Adrenal gland (tissue), 19 donors: ENCODE data around the gene PPFIA4. TPM values are rescaled to one million over a fixed set of nuclear protein-coding genes. Genes with fewer than 3 reads are reported as not detected.
A peak's percentile ranks its signal among the peaks of the same experiment; 100 is the strongest.

Experiments
- DNase-seq, 7 donors: peaks; one replicate each; pipeline ENCODE4 v3.0.0-alpha.2; 2019 to 2020
- H3K27ac ChIP-seq, 5 donors: fragments of 200-600 bp; sonication (generic) in 4 of 5; 1 replicate in 3 of 5; 2 replicates in 2 of 5; pipeline versions ENCODE4 v1.5.1 to v1.8.0; 2016 to 2020; ENCODE audit warnings: mild to moderate bottlenecking in 1 of 5
- H3K27me3 ChIP-seq: fragments of 200-600 bp; 2 replicates; pipeline ENCODE4 v1.8.0; 2021
- H3K36me3 ChIP-seq, 2 donors: fragments of 200-600 bp; replicated peaks in 1 of 2; 1 replicate in 1 of 2; 2 replicates in 1 of 2; pipeline versions ENCODE4 v1.5.1 to v1.8.0; 2018 to 2022
- H3K4me1 ChIP-seq, 2 donors: fragments of 200-600 bp; replicated peaks in 1 of 2; 1 replicate in 1 of 2; 2 replicates in 1 of 2; pipeline versions ENCODE4 v1.5.1 to v1.8.0; 2018 to 2021
- H3K4me3 ChIP-seq, 4 donors: fragments of 200-600 bp; sonication (generic) in 3 of 4; one replicate each; pipeline ENCODE4 v1.5.1; 2016 to 2018
- H3K9me3 ChIP-seq, 3 donors: fragments of 200-600 bp; sonication (generic) in 1 of 3; replicated peaks in 1 of 3; 1 replicate in 2 of 3; 2 replicates in 1 of 3; pipeline versions ENCODE4 v1.5.1 to v1.8.0; 2016 to 2021
- CTCF ChIP-seq, 6 experiments: fragments of 450-650 bp in 4 of 6; fragments of 200-600 bp in 2 of 6; sonication (generic) in 1 of 6; IDR thresholded peaks; 1 replicate in 5 of 6; 2 replicates in 1 of 6; pipeline versions ENCODE4 v1.5.1 to v1.8.0; 2016 to 2021; ENCODE audit warnings: antibody characterized with exemption in 6 of 6, mild to moderate bottlenecking in 2 of 6, moderate library complexity in 1 of 6
- POLR2A ChIP-seq, 2 donors: fragments of 450-650 bp; IDR thresholded peaks; one replicate each; pipeline ENCODE4 v1.6.1; 2017; ENCODE audit warnings: antibody characterized with exemption in 2 of 2, mild to moderate bottlenecking in 2 of 2, moderate library complexity in 1 of 2
- WGBS, 4 donors: extraction: QIAGEN DNeasy Blood & Tissue Kit in 2 of 4; methylation state at CpG; one replicate each; pipeline versions ENCODE4 v1.1.5 to v1.1.7; 2013 to 2017; 5-methylcytosine and 5-hydroxymethylcytosine counted together
- intact Hi-C, 2 donors: fragments of 100-400 bp; cut with DNase I; formaldehyde crosslinking; loops; one replicate each; pipeline versions ENCODE4 v1.14.1 to v1.15.0; 2022 to 2023
- long read RNA-seq, 10 donors: library from polyadenylated mRNA in 3 of 10; unstranded in 2 of 10; stranded (forward) in 1 of 10; transcript quantifications; one replicate each; pipeline ENCODE4 v2.0.0 and lab custom pipeline, GENCODE V29; 2021 to 2026
- polyA plus RNA-seq, 3 donors: library from polyadenylated mRNA; stranded (reverse); fragments of 200-250 nt in 2 of 3; fragments of 350-450 nt in 1 of 3; fragmentation: Illumina TruSeq in 1 of 3; extraction: RNeasy Lipid Tissue Mini Kit (QIAGEN cat#74804) in 1 of 3; gene quantifications; one replicate each; pipeline ENCODE4 v1.2.3, GENCODE V29; 2013 to 2014
- total RNA-seq, 9 donors: library from RNA; depleted of rRNA in 4 of 9; stranded (reverse); fragments of >200 nt in 4 of 9; fragments of 120-200 nt in 1 of 9; fragmentation: NEBNext Ultra II Directional in 1 of 9; extraction: Animal tissue kit (Norgen Biotek cat#: 25700) in 1 of 9; gene quantifications; one replicate each; pipeline versions ENCODE4 v1.1.0 to v1.2.4, GENCODE V29; 2013 to 2023
- donor health status: healthy with polysubstance abuse.
- donor health status: Bipolar disorder and iron deficiency.
- donor health status: DM: yes; HTN: yes; CAD: no.
- donor health status: DM: no; HTN: no; CAD: no.
- donor health status: DM: no; HTN: no; CAD: no.
- donor health status: DM: yes; HTN: yes; CAD: no.

Gene PPFIA4
- total RNA-seq (1 to 10 TPM in 1 of 9 donors, under 1 TPM in 8; 0.12 to 2.9 (median 0.42) TPM), polyA plus RNA-seq (1 to 10 TPM in 1 of 3 donors, under 1 TPM in 2; 0.46 to 2.6 (median 0.54) TPM)
- long read RNA-seq, donor 1: 0 reads
- long read RNA-seq, donor 2: 0 reads
- long read RNA-seq, donor 3: 0 reads
- long read RNA-seq, donor 4: 0 reads
- long read RNA-seq, donor 5, partial matches to known transcripts: 0 of 3 reads
- long read RNA-seq, donor 5, other reads (novel, unspliced or antisense): 3 of 3 reads
- long read RNA-seq, donor 6: 0 reads
- long read RNA-seq, donor 7: 0 reads
- long read RNA-seq, donor 8: 0 reads
- long read RNA-seq, donor 9: 0 reads
- long read RNA-seq, donor 10: 0 reads

GRCh38 chr1:203026031-203026665, at the start of gene PPFIA4:
Gene PPFIA4, plus strand, starts transcription at chr1:203026491. Its CDS starts 12,518 bp downstream, at chr1:203039009.
- intact Hi-C loops: no loop called here
- Histone ChIP-seq H3K27me3 (no peaks in the 10 kb centered on the region), H3K4me3 (peak within 1 kb of the TSS in 3 of 4 donors; percentile 5 to 66 (median 18)), H3K9me3 (no peaks in the 10 kb centered on the region), H3K36me3 (peaks cover 0 to 22% of the 10 kb centered on the region in 2 donors), H3K27ac (peak within 1 kb of the TSS in 3 of 5 donors; percentile 55 to 75 (median 61)), H3K4me1 (peaks cover 7 to 10% of the 10 kb centered on the region in 2 donors)
- peak in 1 of 2 donors; percentile 12 for TF ChIP-seq POLR2A (IDR thresholded peaks at IDR 0.05)
- TF ChIP-seq CTCF (IDR thresholded peaks at IDR 0.05): peak in 1 of 6 experiments; percentile 7
- 8 to 36% (median 15%) methylated on average over 9 to 52 of the region's 52 CpGs for WGBS, 4 donors
- peak; percentile 82 to 92 (median 90) for DNase-seq

GRCh38 chr1:202976633-202977032, 49.7 kb upstream of the PPFIA4 start:
- no peaks in the 10 kb centered on the region for H3K36me3 ChIP-seq
- H3K27ac ChIP-seq: no peak overlapping the region
- WGBS, 4 donors: 31 to 36% (median 34%) methylated on average over 3 of the region's 3 CpGs
- TF ChIP-seq CTCF (IDR thresholded peaks at IDR 0.05) (no peak), POLR2A (IDR thresholded peaks at IDR 0.05) (no peak)
- peaks cover 11% of the 10 kb centered on the region for H3K27me3 ChIP-seq
- intact Hi-C loops: no loop called here
- no peaks in the 10 kb centered on the region for H3K4me1 ChIP-seq
- no peaks in the 10 kb centered on the region for H3K9me3 ChIP-seq
- no peak overlapping the region for H3K4me3 ChIP-seq
- DNase-seq: no peak

- DNase-seq: no peak
- no peaks in the 10 kb centered on the region for H3K9me3 ChIP-seq
- H3K4me1 ChIP-seq: no peaks in the 10 kb centered on the region
- TF ChIP-seq POLR2A (IDR thresholded peaks at IDR 0.05) (no peak), CTCF (IDR thresholded peaks at IDR 0.05) (no peak)
- H3K4me3 ChIP-seq: no peak overlapping the region
- H3K36me3 ChIP-seq: no peaks in the 10 kb centered on the region
- intact Hi-C loops: no loop called here
- H3K27ac ChIP-seq: no peak overlapping the region
- H3K27me3 ChIP-seq: peaks cover 11% of the 10 kb centered on the region
- WGBS, 4 donors: 65 to 81% (median 73%) methylated on average over 2 of the region's 2 CpGs
These were observed 46.8 kb upstream of the PPFIA4 start for GRCh38 chr1:202979459-202979858.

- H3K9me3 ChIP-seq: no peaks in the 10 kb centered on the region
- no peak overlapping the region for H3K27ac ChIP-seq
- intact Hi-C loops: no loop called here
- TF ChIP-seq CTCF (IDR thresholded peaks at IDR 0.05) (no peak), POLR2A (IDR thresholded peaks at IDR 0.05) (no peak)
- H3K36me3 ChIP-seq: no peaks in the 10 kb centered on the region
- peaks cover 4% of the 10 kb centered on the region for H3K27me3 ChIP-seq
- WGBS, 4 donors: 76 to 91% (median 81%) methylated on average over 2 of the region's 2 CpGs
- H3K4me3 ChIP-seq: no peak overlapping the region
- H3K4me1 ChIP-seq: no peaks in the 10 kb centered on the region
- no peak for DNase-seq
These were observed 44.4 kb upstream of the PPFIA4 start for GRCh38 chr1:202981939-202982338.
